Measurements from ENCODE around the gene VAV3. TPM values are rescaled to one million over a fixed set of nuclear protein-coding genes. Genes with fewer than 3 reads are reported as not detected.

Gene VAV3
- total and polyA plus RNA-seq, 10 of the 15 experiments (the other 5 are each of a cell fraction or from before 2014, with no cell fraction given): 0.84 to 5.5 (median 3.4) TPM

GRCh38 chr1:107555578-107555977 is 409.4 kb downstream of the VAV3 start:
- FAIRE-seq (no peak), DNase-seq (ENCODE audit: low read depth, low spot score) (no peak), ATAC-seq (no peak)
- Histone ChIP-seq H3K79me2 (ENCODE audit: control insufficient read depth, insufficient read depth, low read length) (no peaks in the 10 kb centered on the region), H3K27me3 (replicated peaks in 1 of 2; ENCODE audit: control insufficient read depth in 2 of 2, insufficient read depth in 2 of 2, low read length in 1 of 2) (no peaks in the 10 kb centered on the region), H2AFZ (ENCODE audit: control insufficient read depth, low read depth, low read length) (no peak overlapping the region), H3K9me3 (replicated peaks; ENCODE audit: control insufficient read depth, insufficient read depth, low read length) (no peaks in the 10 kb centered on the region), H3K9ac (ENCODE audit: control insufficient read depth, insufficient read depth, low read length) (no peak overlapping the region), H4K20me1 (ENCODE audit: control insufficient read depth, insufficient read depth) (no peaks in the 10 kb centered on the region), H3K4me3 (no peak overlapping the region), H3K4me2 (ENCODE audit: control insufficient read depth, insufficient read depth) (no peak overlapping the region), H3K27ac (ENCODE audit: control insufficient read depth, insufficient read depth) (no peak overlapping the region), H3K4me1 (ENCODE audit: control insufficient read depth, insufficient read depth, low read length) (no peaks in the 10 kb centered on the region), H3K36me3 (ENCODE audit: control insufficient read depth in 2 of 2, insufficient read depth in 2 of 2, low read length in 1 of 2) (no peaks in the 10 kb centered on the region)
- ChIA-PET SMC1A (ENCODE audit: uncharacterized antibody, unreplicated experiment) (no interaction called here), RAD21 (ENCODE audit: unreplicated experiment) (no interaction called here), POLR2A (no interaction called here), CTCF (no interaction called here)
- intact Hi-C loops (cut with micrococcal nuclease; ENCODE audit: unreplicated experiment) (no loop called here), in situ Hi-C loops (cut with MboI) (no loop called here)
- no TSS peak for BruUV-seq (replicated peaks)
- TF ChIP-seq TAF1 (IDR thresholded peaks at IDR 0.05; ENCODE audit: borderline replicate concordance, low read depth, low read length) (no peak), ZNF217 (IDR thresholded peaks at IDR 0.05) (no peak), ZNF592 (IDR thresholded peaks at IDR 0.05) (no peak), MAX (IDR thresholded peaks at IDR 0.05; ENCODE audit: low read depth, low read length) (no peak), STAT1 (conservative IDR thresholded peaks at IDR 0.05) (no peak), BRCA1 (IDR thresholded peaks at IDR 0.05; ENCODE audit: low read depth, low read length) (no peak)
- TF ChIP-seq, protein P1, sequence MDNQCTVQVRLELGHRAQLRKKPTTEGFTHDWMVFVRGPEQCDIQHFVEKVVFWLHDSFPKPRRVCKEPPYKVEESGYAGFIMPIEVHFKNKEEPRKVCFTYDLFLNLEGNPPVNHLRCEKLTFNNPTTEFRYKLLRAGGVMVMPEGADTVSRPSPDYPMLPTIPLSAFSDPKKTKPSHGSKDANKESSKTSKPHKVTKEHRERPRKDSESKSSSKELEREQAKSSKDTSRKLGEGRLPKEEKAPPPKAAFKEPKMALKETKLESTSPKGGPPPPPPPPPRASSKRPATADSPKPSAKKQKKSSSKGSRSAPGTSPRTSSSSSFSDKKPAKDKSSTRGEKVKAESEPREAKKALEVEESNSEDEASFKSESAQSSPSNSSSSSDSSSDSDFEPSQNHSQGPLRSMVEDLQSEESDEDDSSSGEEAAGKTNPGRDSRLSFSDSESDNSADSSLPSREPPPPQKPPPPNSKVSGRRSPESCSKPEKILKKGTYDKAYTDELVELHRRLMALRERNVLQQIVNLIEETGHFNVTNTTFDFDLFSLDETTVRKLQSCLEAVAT (IDR thresholded peaks at IDR 0.05): no peak

Data from GM12878 (cell line).